ENCODE results near the gene TSC22D2. TPM values are rescaled to one million over a fixed set of nuclear protein-coding genes. Genes with fewer than 3 reads are reported as not detected.

Gene TSC22D2
- total and polyA plus RNA-seq, 10 of the 15 experiments (the other 5 are each of a cell fraction or from before 2014, with no cell fraction given), result 7.4 to 19.4 (median 10.9) TPM

GRCh38 chr3:150421799-150422548 is 13.9 kb downstream of the TSC22D2 start:
- no peak overlapping the region for H3K9ac ChIP-seq (ENCODE audit: control insufficient read depth, insufficient read depth, low read length)
- H3K4me2 ChIP-seq (ENCODE audit: control insufficient read depth, insufficient read depth), result no peak overlapping the region
- no peaks in the 10 kb centered on the region for H4K20me1 ChIP-seq (ENCODE audit: control insufficient read depth, insufficient read depth)
- in situ Hi-C loops (cut with MboI), result no loop called here
- H3K27me3 ChIP-seq (replicated peaks in 1 of 2; ENCODE audit: control insufficient read depth in 2 of 2, insufficient read depth in 2 of 2, low read length in 1 of 2), result no peaks in the 10 kb centered on the region
- TF ChIP-seq YY1 (IDR thresholded peaks at IDR 0.05; ENCODE audit: low read depth, low read length), result no peak
- peak in 1 of 3 experiments; percentile 31; a peak in 1 of 6 replicates for TF ChIP-seq CTCF (IDR thresholded peaks at IDR 0.05 in 2 of 3, conservative IDR thresholded peaks at IDR 0.05 in 1 of 3; ENCODE audit: control insufficient read depth in 2 of 3, extremely low read depth in 1 of 3, insufficient read depth in 1 of 3, low read depth in 3 of 3, low read length in 3 of 3)
- no peak for TF ChIP-seq PAX8 (IDR thresholded peaks at IDR 0.05)
- peak; percentile 51 for ATAC-seq
- 97% methylated on average over 3 of the region's 3 CpGs for WGBS (ENCODE audit: insufficient coverage, insufficient replicate concordance, low lambda C conversion rate, missing lambda C conversion rate)
- H3K9me3 ChIP-seq (replicated peaks; ENCODE audit: control insufficient read depth, insufficient read depth, low read length), result no peaks in the 10 kb centered on the region
- H3K36me3 ChIP-seq (ENCODE audit: control insufficient read depth in 2 of 2, insufficient read depth in 2 of 2, low read length in 1 of 2), result peaks cover 0 to 9% of the 10 kb centered on the region in 2 experiments; a peak in 1 of 4 replicates
- SMC1A ChIA-PET (ENCODE audit: uncharacterized antibody, unreplicated experiment), result interaction anchor here (0.9 to 6.4 kb wide), 3 partner anchors 10 to 147 kb away, joined by 4 to 51 read pairs (median 8); no protein-coding TSS in a partner anchor
- POLR2A ChIA-PET, result interaction anchor here (0.6 to 1.0 kb wide), 2 partner anchors 9 to 13 kb away, joined by 3 to 4 read pairs; partner anchors contain the start of gene TSC22D2
- DNase-seq (ENCODE audit: low read depth, low spot score), result no peak
- CTCF ChIA-PET, result interaction anchor here (0.9 to 6.0 kb wide), 6 partner anchors 9 to 112 kb away, joined by 3 to 35 read pairs (median 4); partner anchors contain the start of gene TSC22D2
- H3K4me1 ChIP-seq (ENCODE audit: control insufficient read depth, insufficient read depth, low read length), result no peaks in the 10 kb centered on the region
- peaks cover 53% of the 10 kb centered on the region for H3K79me2 ChIP-seq (ENCODE audit: control insufficient read depth, insufficient read depth, low read length)
- FAIRE-seq, result no peak
- H3K27ac ChIP-seq (ENCODE audit: control insufficient read depth, insufficient read depth), result no peak overlapping the region
- no TSS peak for BruUV-seq (replicated peaks)
- RAD21 ChIA-PET (ENCODE audit: unreplicated experiment), result interaction anchor here (1.5 kb wide), 1 partner anchor 10 kb away, joined by 4 read pairs; no protein-coding TSS in a partner anchor
- H3K4me3 ChIP-seq, result no peak overlapping the region
- no peak overlapping the region for H2AFZ ChIP-seq (ENCODE audit: control insufficient read depth, low read depth, low read length)
- intact Hi-C loops (cut with micrococcal nuclease; ENCODE audit: unreplicated experiment), result no loop called here

Data from GM12878 (cell line).